Fibroblast of skin of back (primary cell): ENCODE data around the gene RRN3. TPM values are rescaled to one million over a fixed set of nuclear protein-coding genes. Genes with fewer than 3 reads are reported as not detected.
"Not testable (repeated sequence)": the region's sequence is repeated elsewhere in the genome, so short reads cannot be mapped to it uniquely, and the experiment has no call there.

Experiments used
- DNase-seq: peaks from one replicate; pipeline ENCODE4 v3.0.0-alpha.2; 2013
- polyA plus RNA-seq, 2 experiments: library from polyadenylated mRNA; unstranded; fragments of 120-200 nt; gene quantifications; one replicate each; pipeline ENCODE4 v1.2.1, GENCODE V29; 2013; ENCODE audit not compliant: insufficient read length in 2 of 2

The RRN3 gene
- 26.6 TPM for polyA plus RNA-seq (2013, experiment 1 of 2; ENCODE audit: insufficient read length)
- polyA plus RNA-seq (2013, experiment 2 of 2; ENCODE audit: insufficient read length): 20.6 TPM

DNA sequence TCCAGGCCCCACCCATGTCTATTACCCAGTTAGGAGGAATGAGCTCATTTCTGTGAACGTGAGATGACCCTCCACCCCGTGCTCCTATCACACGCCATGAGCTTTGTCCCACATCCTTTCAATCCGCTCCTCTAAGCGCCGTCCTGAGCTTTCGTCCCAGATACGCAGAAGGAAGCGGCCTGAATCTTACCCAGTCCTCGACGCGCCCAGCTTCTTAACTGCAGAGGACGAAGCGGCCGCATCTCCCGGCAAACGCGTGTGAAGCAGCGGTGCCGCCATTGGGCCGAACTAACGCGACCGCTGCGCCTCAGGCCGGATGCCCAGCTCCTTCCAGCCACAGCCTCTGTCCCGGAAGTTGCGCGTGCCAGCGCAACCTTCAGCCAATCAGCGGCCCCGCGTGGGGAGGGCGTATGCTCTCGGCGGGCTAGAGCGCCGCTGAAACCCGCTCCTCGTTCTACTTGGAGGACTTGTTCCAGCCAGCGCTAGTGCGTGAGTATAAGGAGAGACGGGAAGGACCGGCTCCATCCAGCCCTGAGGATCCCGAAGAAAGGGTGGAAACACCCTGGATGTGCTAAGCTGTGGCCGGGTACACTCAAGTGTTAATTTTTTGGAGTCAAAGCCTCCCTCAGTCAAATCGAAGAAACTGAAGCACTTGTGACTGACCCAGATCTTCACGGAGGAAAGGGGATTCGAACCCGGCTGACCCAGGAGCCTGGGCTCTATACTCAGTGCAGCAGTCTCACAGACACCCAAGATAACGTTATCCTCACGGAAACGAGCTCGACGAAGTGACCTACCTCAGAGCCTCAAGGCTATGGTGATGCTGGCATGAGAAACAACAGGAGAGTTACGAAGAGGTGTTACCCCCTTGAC lies at the start of gene RRN3:
Gene RRN3, minus strand, starts transcription at position 318 of the 873 bp plus-strand sequence. Its CDS starts 39 bp downstream, at position 279.
- DNase-seq: peak; percentile 93

DNA sequence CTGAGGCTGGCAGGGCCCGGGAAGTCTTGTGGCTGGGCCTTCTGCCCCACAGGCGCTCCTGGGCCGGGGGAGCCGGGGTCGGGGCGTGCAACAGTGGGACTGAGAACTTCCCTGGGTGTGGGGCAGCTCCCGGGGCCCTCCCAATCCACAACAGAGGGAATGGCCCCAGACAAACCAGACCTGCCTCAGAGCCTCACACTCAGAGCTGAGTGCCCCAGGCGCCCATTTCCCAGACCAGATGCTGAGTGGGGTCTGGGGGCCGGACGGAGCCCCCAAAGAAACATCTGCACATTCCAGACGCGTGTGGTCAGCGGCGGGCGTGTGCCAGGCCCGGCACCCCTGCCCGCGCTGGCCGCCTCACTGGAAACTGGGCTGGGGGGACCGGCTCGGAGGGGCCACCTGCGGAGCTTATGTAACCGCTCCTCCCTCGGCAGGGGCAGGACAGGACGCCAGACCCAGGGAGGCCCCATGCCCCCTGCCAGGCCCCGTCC lies 49.6 kb upstream of the RRN3 start:
- not testable (repeated sequence) for DNase-seq

DNA sequence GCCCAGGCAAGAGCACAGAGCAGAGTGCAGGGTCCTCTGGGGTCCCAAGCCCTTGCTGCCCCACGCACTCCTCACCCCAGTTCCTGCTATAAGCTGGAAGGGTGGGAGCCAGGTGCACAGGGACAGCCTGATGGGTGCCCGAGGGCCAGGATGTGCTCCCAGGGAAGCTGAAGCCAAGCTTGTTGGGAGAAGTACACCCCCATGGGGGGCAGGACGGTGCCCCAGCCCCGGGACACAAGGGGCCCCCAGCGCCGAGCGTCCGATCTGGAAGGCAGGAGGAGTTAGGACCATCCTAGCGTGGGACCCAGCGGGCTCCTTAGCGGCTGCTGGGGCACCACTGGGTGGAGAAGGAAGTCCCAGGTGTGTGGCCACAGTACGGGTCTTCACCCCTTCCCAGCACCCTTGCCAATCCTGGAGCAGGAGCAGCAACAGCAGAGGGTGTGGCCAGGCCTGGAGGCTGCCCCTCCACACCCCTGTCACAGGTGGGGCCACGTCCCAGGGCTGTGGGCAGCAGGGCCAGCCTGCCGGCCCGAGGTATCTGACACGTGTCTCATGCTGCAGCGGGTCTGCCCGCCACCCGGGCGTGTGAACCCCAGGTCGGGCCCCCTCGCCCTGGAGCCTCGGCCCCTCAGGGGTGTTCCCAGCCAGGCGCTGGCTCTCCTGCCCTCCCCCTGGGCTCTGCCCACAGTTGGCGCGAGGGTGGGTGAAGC lies 49.0 kb upstream of the RRN3 start:
- DNase-seq: not testable (repeated sequence)

GRCh38 chr16:15142107-15142890 lies 48.2 kb upstream of the RRN3 start:
- DNase-seq: not testable (repeated sequence)

DNA sequence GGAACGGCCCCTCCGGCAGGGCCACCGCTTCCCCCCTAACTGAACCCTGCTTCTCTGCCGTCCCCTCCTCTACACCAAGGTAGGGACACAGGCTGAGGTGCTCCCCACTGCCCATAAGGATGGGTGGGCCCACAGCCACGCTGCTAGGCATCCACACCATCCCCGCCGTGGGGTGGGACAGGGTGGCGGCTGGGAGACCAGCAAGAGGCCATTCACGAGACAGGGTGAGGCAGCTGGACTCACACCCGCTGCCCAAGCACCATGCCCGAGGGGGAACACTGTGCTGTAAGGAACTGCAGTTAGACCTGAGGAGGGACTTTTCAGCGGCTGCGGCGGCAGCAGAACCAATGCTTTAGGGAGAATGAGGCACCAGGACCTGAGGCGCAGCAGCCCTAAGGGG lies 47.5 kb upstream of the RRN3 start:
- DNase-seq: no peak

DNA sequence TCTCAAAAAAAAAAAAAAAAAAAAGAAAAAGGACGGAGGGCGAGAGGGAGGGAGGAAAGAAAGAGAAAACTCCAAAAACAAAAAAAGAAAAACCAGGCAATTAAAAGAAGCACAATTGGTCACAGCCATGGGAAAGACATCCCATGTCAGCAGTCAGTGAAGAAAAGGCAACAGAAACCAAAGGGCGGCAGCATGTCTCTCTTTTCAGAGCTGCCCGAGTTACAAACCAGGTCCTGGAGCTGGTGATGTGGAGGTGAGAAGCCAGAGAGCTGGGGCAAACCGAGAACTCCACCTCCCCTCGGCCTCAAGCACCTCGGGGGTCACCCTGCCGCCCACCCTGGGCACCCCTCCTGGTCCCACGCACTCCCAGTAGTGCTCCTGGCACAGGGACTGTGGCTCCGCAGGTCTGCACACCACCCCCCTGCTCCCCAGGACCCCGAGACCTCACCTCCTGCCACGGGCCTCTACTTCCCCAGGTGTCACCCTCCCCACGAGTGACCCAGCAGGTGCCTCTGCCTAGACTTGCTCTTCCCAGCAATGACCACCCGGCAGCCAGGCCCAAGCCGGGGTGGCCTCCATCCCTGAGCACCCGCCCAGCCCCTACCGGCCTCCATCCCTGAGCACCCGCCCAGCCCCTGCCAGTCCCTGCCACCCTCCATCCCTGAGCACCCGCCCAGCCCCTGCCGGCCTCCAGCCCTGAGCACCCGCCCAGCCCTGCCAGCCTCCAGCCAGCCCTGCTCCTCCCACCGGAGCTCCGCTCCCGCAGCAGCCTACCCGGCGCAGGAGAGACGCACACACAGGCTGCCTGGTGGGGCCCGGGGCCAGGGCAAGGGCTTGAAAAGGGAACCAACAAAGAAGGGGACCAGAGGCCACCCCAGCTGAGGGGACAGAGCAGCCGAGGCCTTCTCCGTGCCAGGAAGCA lies 46.6 kb upstream of the RRN3 start:
- not testable (repeated sequence) for DNase-seq

- not testable (repeated sequence) for DNase-seq
Observed at GRCh38 chr16:15137514-15137913, 43.4 kb upstream of the RRN3 start.

DNA sequence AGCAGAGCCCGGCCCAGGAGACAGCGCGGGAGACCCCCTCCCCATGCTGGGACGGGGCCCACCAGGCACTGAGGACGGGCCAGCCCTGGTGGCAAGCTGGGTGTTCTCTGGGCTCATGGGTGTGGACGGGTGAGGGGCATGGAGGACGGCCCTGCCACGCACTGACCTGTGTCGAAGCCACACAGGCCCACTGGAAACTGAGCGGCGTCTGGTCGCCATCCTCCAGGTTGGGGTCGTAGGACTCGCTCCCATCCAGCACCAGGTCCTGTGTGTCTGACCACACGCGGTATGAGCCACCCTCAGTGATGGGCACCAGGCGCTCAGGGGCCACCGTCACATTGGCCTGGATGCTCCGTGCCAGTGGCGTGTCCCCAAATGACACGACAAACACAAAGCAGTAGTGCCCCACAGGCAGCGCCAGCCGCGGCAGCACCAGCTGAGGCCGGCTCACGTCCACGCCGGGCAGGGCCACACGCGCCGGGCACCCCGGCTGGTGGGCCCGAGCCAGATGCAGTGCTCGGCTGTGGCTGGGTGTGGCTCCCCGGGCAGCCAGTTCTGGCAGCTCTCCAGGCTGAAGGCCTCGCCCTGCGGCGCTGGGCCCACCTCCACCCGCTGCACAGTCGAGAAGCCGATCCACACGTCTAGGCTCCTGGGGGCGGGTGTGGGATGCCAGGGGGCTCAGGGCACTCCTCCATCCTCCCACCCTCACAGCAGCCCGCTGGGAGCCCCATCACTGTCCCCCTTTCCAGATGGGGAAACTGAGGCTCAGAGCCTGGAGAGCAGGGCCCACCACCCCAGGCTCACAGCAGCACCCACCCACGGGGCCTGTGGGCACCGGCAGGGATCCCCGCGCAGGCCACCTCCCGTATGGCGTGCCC lies 41.6 kb upstream of the RRN3 start:
- DNase-seq: not testable (repeated sequence)

- not testable (repeated sequence) for DNase-seq
Observed at GRCh38 chr16:15134752-15135482, 40.8 kb upstream of the RRN3 start.

DNA sequence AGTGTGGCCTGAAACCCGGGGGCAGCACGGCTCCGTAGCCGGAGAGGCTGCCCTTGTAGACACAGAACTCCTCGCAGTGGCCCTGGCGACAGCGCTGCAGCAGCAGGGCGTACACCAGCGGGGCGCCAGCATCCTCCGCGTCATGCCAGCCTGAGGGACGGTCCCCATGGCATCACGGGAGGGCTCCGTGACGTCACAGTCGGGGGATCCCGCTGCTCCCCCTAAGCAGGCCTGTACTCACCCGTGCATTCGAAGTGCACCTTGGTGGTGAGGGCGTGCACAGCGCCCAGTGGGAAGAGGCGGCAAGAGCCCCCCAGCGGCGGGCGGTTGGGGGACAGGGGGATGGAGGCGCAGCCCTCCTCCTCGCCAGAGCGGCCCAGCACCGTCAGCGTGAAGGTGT lies 39.5 kb upstream of the RRN3 start:
- not testable (repeated sequence) for DNase-seq

- not testable (repeated sequence) for DNase-seq
Observed at GRCh38 chr16:15132719-15133428, 38.8 kb upstream of the RRN3 start.

DNA sequence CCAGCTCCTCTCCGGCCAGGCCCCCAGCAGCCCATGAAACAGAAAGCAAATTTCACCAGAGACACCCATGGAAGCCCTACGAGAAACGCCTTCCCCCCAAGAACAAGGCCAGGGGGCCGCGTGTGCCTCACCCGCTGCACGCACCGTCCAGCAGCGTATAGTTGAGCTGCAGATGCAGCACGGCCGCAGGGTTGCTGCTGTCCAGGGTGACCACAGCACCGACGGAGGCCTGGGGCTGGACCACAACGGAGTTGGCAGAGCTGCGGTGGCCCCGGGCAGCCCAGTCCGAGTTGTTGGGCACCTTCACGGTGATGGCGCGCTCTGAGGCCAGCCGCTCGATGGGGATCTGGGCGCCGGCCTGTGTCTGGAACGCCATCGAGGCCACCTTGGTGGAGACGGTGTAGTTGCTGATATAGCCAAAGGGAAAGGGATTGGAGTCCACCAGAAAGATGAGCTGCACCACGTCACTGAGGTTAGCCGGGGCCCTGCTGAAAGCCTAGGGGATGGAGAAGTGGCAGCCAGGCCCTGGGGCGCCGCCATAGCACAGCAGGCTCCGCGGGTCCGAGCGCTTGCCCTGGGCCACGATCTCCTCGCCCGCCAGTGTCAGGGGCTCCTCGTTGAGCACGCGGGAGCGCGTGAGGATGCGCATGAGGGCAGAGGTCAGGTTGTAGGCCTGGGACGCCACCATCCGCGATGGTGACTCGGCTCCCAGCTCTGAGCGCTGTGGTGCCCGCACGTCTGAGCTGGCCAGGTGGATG lies 37.0 kb upstream of the RRN3 start:
- not testable (repeated sequence) for DNase-seq

DNA sequence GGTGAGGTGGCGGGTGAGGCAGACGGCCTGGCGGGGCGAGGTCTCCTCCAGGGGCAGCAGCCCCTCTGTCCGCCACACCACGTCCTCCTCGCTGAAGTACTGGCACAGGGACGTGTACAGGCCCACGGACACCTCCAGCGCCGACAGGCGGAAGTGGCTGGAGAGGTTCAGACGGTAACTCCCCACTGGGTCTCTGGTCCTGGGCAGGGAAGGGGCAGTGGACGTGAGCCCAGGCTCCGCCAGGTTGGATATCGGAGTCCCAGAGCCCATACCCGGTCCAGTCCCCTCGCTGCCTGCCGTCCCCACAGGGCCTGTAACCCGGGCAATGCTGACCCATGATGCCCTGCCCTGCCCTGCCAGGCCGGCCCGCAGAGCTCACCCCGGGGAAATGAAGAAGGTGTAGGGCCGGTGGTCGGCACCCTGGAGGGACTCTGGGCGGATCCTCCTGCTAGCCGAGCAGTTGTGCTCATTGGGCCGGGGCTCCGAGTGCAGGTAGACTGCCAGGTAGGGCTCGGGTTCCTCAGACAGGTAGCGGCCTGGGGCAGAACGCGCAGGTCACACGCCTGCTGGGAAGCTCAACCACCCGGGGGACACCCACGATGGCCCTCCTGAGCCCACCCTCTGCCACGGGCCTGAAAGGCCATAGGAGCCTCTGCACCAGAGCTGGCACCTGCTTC lies 36.3 kb upstream of the RRN3 start:
- DNase-seq: not testable (repeated sequence)

- DNase-seq: not testable (repeated sequence)
Observed at GRCh38 chr16:15127641-15128425, 33.8 kb upstream of the RRN3 start.

GRCh38 chr16:15100372-15100987 lies 6.4 kb upstream of the RRN3 start:
- not testable (repeated sequence) for DNase-seq

DNA sequence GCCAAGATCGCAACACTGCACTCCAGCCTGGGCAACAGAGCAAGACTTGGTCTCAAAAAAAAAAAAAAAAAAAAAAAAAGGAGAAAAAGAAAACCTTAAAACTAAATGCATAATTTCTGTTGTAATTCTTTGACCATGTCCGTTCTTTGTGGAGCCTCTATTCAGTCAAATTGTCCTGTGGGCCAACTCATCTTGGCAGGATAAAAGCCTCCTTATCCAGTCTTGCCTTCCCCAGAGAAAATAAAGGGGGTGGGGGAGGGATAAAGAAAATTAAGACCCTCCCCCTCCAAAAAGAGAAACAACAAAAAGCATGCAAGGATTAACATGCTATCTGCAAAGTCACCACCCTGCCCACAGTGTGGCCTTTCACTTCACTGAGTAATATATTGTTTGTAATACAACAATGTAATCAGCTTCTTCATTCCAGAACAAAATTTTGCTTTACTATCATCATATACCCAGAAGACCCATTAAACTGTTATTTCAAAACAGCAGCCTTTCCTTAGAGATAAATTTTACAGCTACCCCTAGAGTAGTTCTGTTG lies 5.4 kb upstream of the RRN3 start:
- not testable (repeated sequence) for DNase-seq
